ENCODE measurements around the gene EEF1B2.
"Not testable (repeated sequence)": the region's sequence is repeated elsewhere in the genome, so short reads cannot be mapped to it uniquely, and the experiment has no call there.

DNA sequence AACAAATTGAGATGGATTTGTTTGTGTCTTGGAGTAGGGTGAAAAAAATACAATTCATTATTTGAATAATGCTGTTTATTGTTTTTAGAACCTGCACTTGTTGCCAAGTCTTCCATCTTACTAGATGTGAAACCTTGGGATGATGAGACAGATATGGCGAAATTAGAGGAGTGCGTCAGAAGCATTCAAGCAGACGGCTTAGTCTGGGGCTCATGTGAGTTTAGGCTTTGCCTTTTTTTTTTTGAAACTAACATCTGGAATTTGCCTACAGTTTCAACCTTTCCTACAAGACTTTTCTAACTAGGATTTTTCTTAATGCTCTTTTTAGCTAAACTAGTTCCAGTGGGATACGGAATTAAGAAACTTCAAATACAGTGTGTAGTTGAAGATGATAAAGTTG lies 2.7 kb downstream of the EEF1B2 start:
- TF ChIP-seq, protein P1, sequence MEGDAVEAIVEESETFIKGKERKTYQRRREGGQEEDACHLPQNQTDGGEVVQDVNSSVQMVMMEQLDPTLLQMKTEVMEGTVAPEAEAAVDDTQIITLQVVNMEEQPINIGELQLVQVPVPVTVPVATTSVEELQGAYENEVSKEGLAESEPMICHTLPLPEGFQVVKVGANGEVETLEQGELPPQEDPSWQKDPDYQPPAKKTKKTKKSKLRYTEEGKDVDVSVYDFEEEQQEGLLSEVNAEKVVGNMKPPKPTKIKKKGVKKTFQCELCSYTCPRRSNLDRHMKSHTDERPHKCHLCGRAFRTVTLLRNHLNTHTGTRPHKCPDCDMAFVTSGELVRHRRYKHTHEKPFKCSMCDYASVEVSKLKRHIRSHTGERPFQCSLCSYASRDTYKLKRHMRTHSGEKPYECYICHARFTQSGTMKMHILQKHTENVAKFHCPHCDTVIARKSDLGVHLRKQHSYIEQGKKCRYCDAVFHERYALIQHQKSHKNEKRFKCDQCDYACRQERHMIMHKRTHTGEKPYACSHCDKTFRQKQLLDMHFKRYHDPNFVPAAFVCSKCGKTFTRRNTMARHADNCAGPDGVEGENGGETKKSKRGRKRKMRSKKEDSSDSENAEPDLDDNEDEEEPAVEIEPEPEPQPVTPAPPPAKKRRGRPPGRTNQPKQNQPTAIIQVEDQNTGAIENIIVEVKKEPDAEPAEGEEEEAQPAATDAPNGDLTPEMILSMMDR (IDR thresholded peaks at IDR 0.05) = not testable (repeated sequence)
- not testable (repeated sequence) for TF ChIP-seq EZH2, EZH2phosphoT487 (IDR thresholded peaks at IDR 0.05)

All from neural progenitor cell (in vitro differentiated cells).